GM12878 (cell line): ENCODE results near the gene F13A1. TPM values are rescaled to one million over a fixed set of nuclear protein-coding genes. Genes with fewer than 3 reads are reported as not detected.

Experiments
- ATAC-seq: fragments of 200-7000 bp; cut with Tn5 transposase; 3 replicates; pipeline ENCODE4 v1.9.1; 2020; ENCODE audit warnings: mild to moderate bottlenecking, moderate library complexity
- BruUV-seq: library from RNA; stranded (reverse); fragments of 400-500 nt; replicated peaks from 2 replicates; lab custom pipeline; 2021; lab: Mats Ljungman, UMichigan
- CTCF ChIA-PET: fragments of 300-600 bp; sonication (Branson Sonifier 250); formaldehyde crosslinking; extraction: SDS; loops from one replicate; lab custom pipeline; 2021; ENCODE audit warnings: inconsistent platforms; lab: Yijun Ruan, JAX
- POLR2A ChIA-PET: fragments of 350-600 bp; formaldehyde crosslinking; extraction: SDS; loops from one replicate; lab custom pipeline; 2021; ENCODE audit warnings: inconsistent platforms; lab: Charles Lee
- RAD21 ChIA-PET: fragments of 300-600 bp; sonication (Branson Sonifier 250); formaldehyde crosslinking; loops from one replicate; lab custom pipeline; 2023; ENCODE audit warnings: antibody characterized with exemption; ENCODE audit not compliant: unreplicated experiment; lab: Charles Lee
- SMC1A ChIA-PET: fragments of 300-600 bp; sonication (Branson Sonifier 250); formaldehyde crosslinking; loops from one replicate; lab custom pipeline; 2023; ENCODE audit not compliant: unreplicated experiment, uncharacterized antibody; lab: Charles Lee
- DNase-seq: peaks from one replicate; pipeline ENCODE4 v3.0.0-alpha.2; 2011; ENCODE audit warnings: low read depth, low spot score
- FAIRE-seq: peaks from 3 replicates; lab custom pipeline; 2011; peaks lifted over from hg19 to GRCh38; lab: Jason Lieb, UNC
- H2AFZ ChIP-seq: 2 replicates; pipeline ENCODE4 v1.6.0; 2011; ENCODE audit warnings: low read depth, low read length, control low read depth; ENCODE audit not compliant: control insufficient read depth
- H3K27ac ChIP-seq: 2 replicates; pipeline ENCODE4 v1.5.1; 2011; ENCODE audit warnings: control low read depth; ENCODE audit not compliant: control insufficient read depth, insufficient read depth
- H3K27me3 ChIP-seq, 2 experiments: replicated peaks in 1 of 2; 2 replicates each; pipeline versions ENCODE4 v1.6.0 to v1.6.1; 2011; ENCODE audit warnings: low read length in 1 of 2; ENCODE audit not compliant: control insufficient read depth in 2 of 2, insufficient read depth in 2 of 2
- H3K36me3 ChIP-seq, 2 experiments: 2 replicates each; pipeline ENCODE4 v1.5.1; 2011; ENCODE audit warnings: low read length in 1 of 2; ENCODE audit not compliant: control insufficient read depth in 2 of 2, insufficient read depth in 2 of 2
- H3K4me1 ChIP-seq: 2 replicates; pipeline ENCODE4 v1.6.1; 2011; ENCODE audit warnings: mild to moderate bottlenecking, low read length, moderate library complexity, mixed read lengths; ENCODE audit not compliant: control insufficient read depth, insufficient read depth
- H3K4me2 ChIP-seq: 2 replicates; pipeline ENCODE4 v1.6.0; 2011; ENCODE audit warnings: control low read depth; ENCODE audit not compliant: control insufficient read depth, insufficient read depth
- H3K4me3 ChIP-seq: fragments of 200-600 bp; sonication (generic); 2 replicates; pipeline ENCODE4 v1.5.1; 2016
- H3K79me2 ChIP-seq: 2 replicates; pipeline ENCODE4 v1.6.0; 2011; ENCODE audit warnings: low read length; ENCODE audit not compliant: control insufficient read depth, insufficient read depth
- H3K9ac ChIP-seq: 2 replicates; pipeline ENCODE4 v1.8.0; 2011; ENCODE audit warnings: low read length, control low read depth, mixed read lengths; ENCODE audit not compliant: control insufficient read depth, insufficient read depth
- H3K9me3 ChIP-seq: replicated peaks from 3 replicates; pipeline ENCODE4 v1.5.1; 2011; ENCODE audit warnings: mild to moderate bottlenecking, low read length; ENCODE audit not compliant: control insufficient read depth, insufficient read depth
- H4K20me1 ChIP-seq: 2 replicates; pipeline ENCODE4 v1.6.0; 2011; ENCODE audit not compliant: control insufficient read depth, insufficient read depth
- CHD1 ChIP-seq: IDR thresholded peaks from 2 replicates; pipeline ENCODE4 v1.6.1; 2012; ENCODE audit warnings: low read depth, low read length, improper control_type of control experiment
- CREB1 ChIP-seq: IDR thresholded peaks from 2 replicates; pipeline ENCODE4 v1.6.1; 2012; ENCODE audit warnings: low read depth, mild to moderate bottlenecking, inconsistent platforms
- HCFC1 ChIP-seq: fragments of 150-350 bp; IDR thresholded peaks from 2 replicates; pipeline ENCODE4 v1.6.1; 2014; ENCODE audit warnings: low read length
- LARP7 ChIP-seq: fragments of 450-650 bp; IDR thresholded peaks from 2 replicates; pipeline ENCODE4 v1.6.1; 2017; ENCODE audit warnings: mild to moderate bottlenecking
- MEF2B ChIP-seq: fragments of 450-650 bp; IDR thresholded peaks from 2 replicates; pipeline ENCODE4 v1.6.1; 2018; ENCODE audit warnings: mild to moderate bottlenecking, moderate library complexity; ENCODE audit not compliant: partially characterized antibody, poor library complexity, severe bottlenecking
- SIX5 ChIP-seq: IDR thresholded peaks from 2 replicates; pipeline ENCODE4 v1.6.1; 2011; ENCODE audit warnings: mild to moderate bottlenecking, low read depth, low read length, moderate library complexity; ENCODE audit not compliant: severe bottlenecking
- SMAD1 ChIP-seq: fragments of 450-650 bp; IDR thresholded peaks from 2 replicates; pipeline ENCODE4 v1.6.1; 2018; ENCODE audit warnings: mild to moderate bottlenecking, low read depth; ENCODE audit not compliant: partially characterized antibody
- SMAD5 ChIP-seq: IDR thresholded peaks from 2 replicates; pipeline ENCODE4 v1.6.1; 2016; ENCODE audit warnings: antibody characterized with exemption, low read depth
- WGBS: methylation state at CpG from one replicate; pipeline ENCODE4 v1.1.6; 2016; ENCODE audit warnings: low lambda C conversion rate; ENCODE audit not compliant: insufficient replicate concordance, insufficient coverage; ENCODE audit errors: missing lambda C conversion rate; 5-methylcytosine and 5-hydroxymethylcytosine counted together
- in situ Hi-C: fragments of 300-500 bp; cut with MboI; formaldehyde crosslinking; loops from 9 replicates; pipeline ENCODE4 v1.14.3; 2018; ENCODE audit warnings: mixed read lengths
- intact Hi-C: fragments of 100-400 bp; cut with micrococcal nuclease; formaldehyde crosslinking; loops from one replicate; pipeline ENCODE4 v1.14.2; 2022; ENCODE audit not compliant: unreplicated experiment
- polyA plus RNA-seq, 11 experiments: library from polyadenylated mRNA; depleted of rRNA in 4 of 11; unstranded in 6 of 11; stranded (reverse) in 5 of 11; fragments of >200 nt; fragmentation: Nextera tagmentation in 4 of 11; fragmentation: Illumina TruSeq in 1 of 11; extraction: Ambion mirVana in 4 of 11; extraction: Trizol in 1 of 11; gene quantifications; 1 replicate in 1 of 11; 2 replicates in 10 of 11; pipeline versions ENCODE4 v1.2.1 to v1.2.3, GENCODE V29; 2011 to 2016; ENCODE audit warnings: inconsistent platforms in 2 of 11, missing spikeins in 2 of 11, low read depth in 1 of 11
- total RNA-seq, 4 experiments: library from RNA; depleted of rRNA in 3 of 4; stranded (reverse); fragments of >200 nt in 3 of 4; fragmentation: Illumina TruSeq in 1 of 4; extraction: Trizol in 1 of 4; gene quantifications; 2 replicates each; pipeline versions ENCODE4 v1.2.1 to v1.2.3, GENCODE V29; 2013 to 2021
- TF ChIP-seq, protein P1 (sequence below): IDR thresholded peaks from 2 replicates; pipeline ENCODE4 v1.6.1; 2011; ENCODE audit warnings: mild to moderate bottlenecking, low read depth, low read length, moderate library complexity; ENCODE audit not compliant: insufficient replicate concordance
- TF ChIP-seq, protein P2 (sequence below): IDR thresholded peaks from 2 replicates; pipeline ENCODE4 v1.6.1; 2011; ENCODE audit warnings: low read depth, mild to moderate bottlenecking, low read length, moderate library complexity, borderline replicate concordance; ENCODE audit errors: extremely low read depth

Gene F13A1
- total and polyA plus RNA-seq, 10 of the 15 experiments (the other 5 are each of a cell fraction or from before 2014, with no cell fraction given) = 0.48 to 1.8 (median 1.0) TPM

DNA sequence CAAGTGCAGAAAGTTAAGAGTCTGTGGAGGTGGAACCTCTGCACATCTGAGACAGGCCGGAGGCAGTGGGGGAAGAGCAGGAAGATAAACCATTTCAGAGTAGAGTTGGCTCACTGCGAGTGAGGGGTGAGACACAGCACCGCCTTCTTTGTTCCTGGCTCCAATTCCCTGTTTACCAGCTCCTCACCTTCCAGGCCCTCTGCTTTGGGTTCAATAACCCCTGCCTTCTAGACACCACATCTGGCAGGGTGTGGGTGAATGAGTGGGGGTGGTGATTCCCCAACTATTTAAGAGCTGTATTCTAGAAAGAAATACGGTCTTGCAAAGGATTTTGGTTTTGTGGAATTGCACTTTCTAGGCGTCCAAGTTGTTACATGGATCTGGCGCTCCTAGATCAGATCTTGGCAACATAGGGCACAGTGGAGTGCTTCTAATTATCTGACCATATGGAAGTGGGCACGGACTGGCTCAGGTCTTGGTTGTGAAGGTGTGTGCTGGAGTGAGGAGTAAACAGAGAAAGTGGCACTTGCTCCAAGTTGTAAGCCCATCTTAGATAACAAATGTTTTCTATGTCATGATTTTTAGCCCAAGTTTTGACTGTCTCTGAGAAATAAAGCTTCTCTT is 172.2 kb downstream of the F13A1 start:
- RAD21 ChIA-PET = no interaction called here

More for the DNA sequence above, 172.2 kb downstream of the F13A1 start:
- no peak for DNase-seq
- Histone ChIP-seq H3K9ac (no peak overlapping the region), H3K4me3 (no peak overlapping the region), H3K36me3 (no peaks in the 10 kb centered on the region), H3K79me2 (no peaks in the 10 kb centered on the region), H2AFZ (no peak overlapping the region), H3K27ac (no peak overlapping the region), H3K9me3 (no peaks in the 10 kb centered on the region; the same call in 2 of the 3 replicates), H3K4me1 (no peaks in the 10 kb centered on the region), H4K20me1 (no peaks in the 10 kb centered on the region), H3K27me3 (no peaks in the 10 kb centered on the region), H3K4me2 (no peak overlapping the region)
- ChIA-PET SMC1A (interaction anchor here (0.8 kb wide), 1 partner anchor 171 kb away, joined by 3 read pairs; no protein-coding TSS in a partner anchor), CTCF (interaction anchor here (2.0 to 3.2 kb wide), 2 partner anchors 14 to 16 kb away, joined by 6 to 11 read pairs; no protein-coding TSS in a partner anchor), POLR2A (no interaction called here)
- no peak for FAIRE-seq
- 39% methylated on average over 7 of the region's 7 CpGs for WGBS
- intact Hi-C loops = no loop called here
- BruUV-seq = no TSS peak
- no peak for ATAC-seq
- in situ Hi-C loops = no loop called here
- TF ChIP-seq, protein P1, sequence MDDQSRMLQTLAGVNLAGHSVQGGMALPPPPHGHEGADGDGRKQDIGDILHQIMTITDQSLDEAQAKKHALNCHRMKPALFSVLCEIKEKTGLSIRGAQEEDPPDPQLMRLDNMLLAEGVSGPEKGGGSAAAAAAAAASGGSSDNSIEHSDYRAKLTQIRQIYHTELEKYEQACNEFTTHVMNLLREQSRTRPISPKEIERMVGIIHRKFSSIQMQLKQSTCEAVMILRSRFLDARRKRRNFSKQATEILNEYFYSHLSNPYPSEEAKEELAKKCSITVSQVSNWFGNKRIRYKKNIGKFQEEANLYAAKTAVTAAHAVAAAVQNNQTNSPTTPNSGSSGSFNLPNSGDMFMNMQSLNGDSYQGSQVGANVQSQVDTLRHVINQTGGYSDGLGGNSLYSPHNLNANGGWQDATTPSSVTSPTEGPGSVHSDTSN = no peak
- no peak for TF ChIP-seq SIX5
- no peak for TF ChIP-seq SMAD1
- TF ChIP-seq LARP7 = no peak
- no peak for TF ChIP-seq SMAD5
- TF ChIP-seq CREB1 = no peak
- TF ChIP-seq MEF2B = no peak
- TF ChIP-seq, protein P2, sequence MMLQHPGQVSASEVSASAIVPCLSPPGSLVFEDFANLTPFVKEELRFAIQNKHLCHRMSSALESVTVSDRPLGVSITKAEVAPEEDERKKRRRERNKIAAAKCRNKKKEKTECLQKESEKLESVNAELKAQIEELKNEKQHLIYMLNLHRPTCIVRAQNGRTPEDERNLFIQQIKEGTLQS = no peak
- no peak for TF ChIP-seq CHD1
- no peak for TF ChIP-seq HCFC1
